NCI-H446 (cell line): ENCODE data around the gene ITGA6.
A peak's percentile ranks its signal among the peaks of the same experiment; 100 is the strongest.

ENCODE experiments used
- DNase-seq, 2 experiments: peaks; one replicate each; lab custom pipeline; 2025; lab: John Stamatoyannopoulos, UW

ITGA6 gene

DNA sequence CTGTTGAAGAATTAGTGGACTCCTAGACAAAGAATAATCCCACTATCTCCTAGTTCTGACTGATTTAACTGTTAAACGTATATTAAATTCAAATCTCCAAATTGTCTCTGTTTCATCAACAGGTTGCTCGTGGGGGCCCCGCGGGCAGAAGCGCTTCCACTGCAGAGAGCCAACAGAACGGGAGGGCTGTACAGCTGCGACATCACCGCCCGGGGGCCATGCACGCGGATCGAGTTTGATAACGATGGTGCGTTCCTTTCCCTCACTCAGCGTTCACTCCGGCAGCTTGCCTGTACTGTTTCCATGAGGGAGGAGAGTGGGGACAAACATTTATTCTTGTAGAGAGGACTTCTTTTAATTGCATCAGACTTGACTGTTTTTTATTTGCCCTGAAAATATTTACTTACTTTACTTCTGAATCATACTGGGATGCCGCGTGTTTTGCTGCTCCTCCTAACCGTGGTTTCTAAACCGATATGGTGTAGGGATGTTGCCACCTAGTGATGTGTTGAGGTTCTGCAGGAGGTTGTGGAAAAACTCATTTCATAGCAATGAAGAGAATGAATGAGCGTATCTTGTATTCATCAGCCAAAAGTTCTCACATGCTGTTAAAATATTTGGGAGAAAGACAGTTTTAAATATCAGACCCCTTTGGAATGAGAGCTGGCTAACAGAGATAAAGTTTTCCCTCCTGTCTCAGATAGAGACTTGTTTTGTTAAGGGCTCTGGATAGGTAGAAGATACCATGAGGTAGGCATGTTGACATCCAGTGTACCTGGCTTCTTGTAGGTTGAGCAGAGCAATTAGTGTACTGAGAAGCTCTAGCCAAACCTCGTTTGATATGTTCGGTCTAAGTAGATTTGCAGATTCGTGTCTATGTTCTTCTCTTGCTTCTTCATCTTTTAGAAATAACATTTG, 38.3 kb downstream of the ITGA6 start:
- DNase-seq = peak; percentile 27 to 71

DNA sequence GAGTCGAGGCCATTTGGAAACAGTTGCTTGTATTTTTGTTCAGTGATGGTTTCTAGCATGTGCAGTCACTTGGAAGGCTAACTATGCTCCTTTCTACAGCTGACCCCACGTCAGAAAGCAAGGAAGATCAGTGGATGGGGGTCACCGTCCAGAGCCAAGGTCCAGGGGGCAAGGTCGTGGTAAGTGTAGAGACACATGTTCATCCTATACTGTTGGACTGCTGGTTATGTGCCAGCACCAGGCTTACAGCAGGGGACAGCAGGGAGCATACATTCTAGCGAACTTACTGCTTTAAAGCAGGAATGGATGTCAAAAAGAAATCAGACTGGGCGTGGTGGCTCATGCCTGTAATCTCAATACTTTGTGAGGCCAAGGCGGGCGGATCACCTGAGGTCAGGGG, 40.0 kb downstream of the ITGA6 start:
- no peak for DNase-seq

DNA sequence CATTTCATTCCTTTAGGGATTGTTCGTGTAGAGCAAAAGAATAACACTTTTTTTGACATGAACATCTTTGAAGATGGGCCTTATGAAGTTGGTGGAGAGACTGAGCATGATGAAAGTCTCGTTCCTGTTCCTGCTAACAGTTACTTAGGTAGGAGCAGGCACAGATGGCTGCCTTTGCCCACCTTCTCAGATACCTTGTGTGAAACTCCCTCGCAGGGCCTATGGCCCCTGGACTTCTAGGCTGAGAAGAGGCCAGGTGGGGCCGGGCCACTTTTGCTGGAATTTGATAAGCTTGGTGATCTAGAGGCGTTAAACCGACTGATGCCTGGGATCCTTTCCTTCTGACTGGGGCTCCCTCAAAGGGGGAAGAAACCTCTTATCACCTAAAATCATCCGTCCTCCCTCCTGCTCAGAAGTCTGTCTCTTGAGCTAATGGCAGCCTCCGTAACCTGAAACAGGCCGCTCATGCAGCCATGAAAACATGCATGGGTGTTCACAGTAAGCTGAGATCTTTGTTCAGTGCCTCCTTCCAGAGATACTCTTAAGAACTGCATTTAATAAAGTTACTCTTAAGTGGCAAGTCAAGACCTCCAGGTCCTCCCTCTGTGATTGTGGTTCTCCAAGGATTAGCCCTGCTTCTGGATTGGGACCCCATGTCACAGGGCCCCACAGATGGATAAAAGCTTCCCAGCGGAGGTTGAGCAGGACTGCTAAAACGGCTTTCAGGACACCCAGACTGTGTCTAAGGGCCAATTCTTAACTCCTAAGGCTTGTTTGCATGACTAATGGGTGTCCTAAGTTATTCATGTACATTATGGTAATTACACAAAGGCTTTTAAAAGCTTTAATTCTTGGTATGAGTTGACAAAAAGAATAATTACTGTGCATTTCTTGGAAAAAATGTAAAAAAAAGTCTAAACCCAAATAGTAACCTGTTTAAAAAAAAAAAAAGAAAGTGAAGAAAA, 43.9 kb downstream of the ITGA6 start:
- no peak for DNase-seq

DNA sequence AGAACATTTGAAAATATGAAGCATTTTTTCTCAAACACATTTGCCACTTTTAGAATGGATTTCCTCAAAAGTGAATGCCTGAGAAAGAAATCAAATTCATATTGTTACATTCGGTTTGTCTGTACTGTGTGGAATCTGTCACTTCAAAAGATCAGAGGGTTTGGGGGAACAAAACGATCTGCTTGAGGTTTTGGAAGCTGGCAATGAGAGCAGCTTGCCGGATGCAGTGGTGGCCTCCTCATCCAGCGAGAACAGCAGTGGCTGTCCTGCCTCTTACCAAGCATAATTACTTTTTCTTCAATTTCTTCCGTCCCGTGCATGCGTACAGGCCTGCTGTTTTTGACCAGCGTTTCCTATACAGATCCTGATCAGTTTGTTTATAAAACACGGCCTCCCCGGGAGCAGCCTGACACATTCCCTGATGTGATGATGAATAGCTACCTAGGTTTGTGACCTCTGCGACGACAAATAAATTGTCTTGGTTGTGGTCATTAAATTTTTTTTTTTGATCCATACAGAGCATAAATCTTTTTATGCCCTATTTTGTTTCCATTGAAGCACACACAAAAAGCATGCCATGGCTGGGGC, 45.2 kb downstream of the ITGA6 start:
- DNase-seq = no peak

DNA sequence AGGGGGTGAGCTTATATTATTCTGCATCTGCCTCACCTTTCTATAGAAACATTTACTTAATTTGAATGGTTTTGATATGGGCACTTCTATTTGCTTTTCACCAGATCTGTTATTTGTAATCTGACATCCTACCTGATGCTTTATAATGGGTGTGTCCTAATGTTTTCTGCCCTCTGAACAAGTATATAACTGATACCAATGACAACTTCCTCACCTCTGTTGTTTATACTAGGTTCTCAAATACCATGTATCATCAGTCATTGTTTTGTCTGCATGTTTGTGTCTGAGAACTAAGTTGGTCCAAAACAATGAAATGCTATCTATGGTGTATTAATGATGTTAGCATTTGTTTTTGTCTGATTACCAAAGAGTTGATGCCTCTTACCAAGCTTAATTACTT, 45.8 kb downstream of the ITGA6 start:
- no peak for DNase-seq

DNA sequence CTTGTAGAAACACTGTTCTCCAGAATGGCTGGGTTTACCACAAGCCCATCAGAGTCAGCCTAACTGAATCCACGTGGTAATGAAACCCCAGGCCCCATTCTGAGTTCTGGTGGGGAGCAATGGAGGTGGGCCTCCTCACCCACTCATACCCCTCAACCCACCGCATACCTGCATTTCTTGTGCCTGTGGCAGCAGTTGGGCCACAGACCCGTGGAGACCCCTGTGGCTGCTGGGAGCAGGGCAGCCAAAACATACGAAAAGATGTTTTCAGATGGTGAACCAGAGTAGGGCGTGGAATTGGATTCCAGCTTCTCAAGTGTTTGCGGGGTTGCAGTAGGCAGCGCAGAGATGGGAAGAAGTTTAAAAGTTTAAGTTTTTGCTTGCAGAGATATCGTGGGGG, 51.0 kb downstream of the ITGA6 start:
- DNase-seq = no peak

DNA sequence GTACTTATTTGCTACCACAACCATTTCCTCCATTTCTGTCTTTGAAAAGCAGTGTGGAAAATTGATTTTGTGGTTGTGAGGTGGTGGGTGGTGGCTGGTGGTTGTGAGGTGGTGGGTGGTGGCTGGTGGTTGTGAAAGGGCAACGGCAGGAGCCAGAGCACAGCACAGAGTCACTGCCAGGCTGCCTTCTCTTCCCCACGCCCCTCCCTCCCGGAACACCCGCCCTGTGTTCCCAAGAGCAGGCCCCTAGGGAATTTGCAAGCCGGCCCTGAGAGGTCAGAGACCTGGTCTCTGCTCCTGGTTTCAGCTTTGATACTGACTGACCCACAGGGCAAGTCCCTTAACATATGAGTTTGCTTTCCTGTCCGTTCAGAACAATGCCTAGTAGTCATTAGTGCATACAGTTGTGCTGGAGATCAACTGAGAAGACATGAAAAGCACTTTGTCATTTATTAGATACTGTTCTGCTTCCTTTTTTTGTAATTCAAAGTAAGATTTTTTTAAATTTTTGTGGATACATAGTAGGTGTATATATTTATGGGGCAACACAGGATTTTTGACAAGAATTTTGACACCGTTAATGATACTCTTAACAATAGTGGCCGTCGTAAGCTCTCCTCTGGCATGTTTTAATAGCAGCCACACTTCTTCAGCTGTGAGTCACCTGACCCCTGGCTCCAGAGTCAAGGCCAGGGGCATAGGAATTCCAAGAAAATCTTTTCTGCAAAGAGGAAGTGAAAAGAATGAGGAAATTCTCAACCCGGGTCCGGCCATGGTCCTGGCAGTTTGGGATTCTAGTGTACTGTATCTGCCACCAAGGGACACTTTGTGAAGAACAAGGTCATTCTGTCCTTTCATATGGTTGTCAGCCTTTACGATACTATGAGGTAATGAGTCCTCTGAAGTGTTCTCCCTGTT, 53.2 kb downstream of the ITGA6 start:
- no peak for DNase-seq

DNA sequence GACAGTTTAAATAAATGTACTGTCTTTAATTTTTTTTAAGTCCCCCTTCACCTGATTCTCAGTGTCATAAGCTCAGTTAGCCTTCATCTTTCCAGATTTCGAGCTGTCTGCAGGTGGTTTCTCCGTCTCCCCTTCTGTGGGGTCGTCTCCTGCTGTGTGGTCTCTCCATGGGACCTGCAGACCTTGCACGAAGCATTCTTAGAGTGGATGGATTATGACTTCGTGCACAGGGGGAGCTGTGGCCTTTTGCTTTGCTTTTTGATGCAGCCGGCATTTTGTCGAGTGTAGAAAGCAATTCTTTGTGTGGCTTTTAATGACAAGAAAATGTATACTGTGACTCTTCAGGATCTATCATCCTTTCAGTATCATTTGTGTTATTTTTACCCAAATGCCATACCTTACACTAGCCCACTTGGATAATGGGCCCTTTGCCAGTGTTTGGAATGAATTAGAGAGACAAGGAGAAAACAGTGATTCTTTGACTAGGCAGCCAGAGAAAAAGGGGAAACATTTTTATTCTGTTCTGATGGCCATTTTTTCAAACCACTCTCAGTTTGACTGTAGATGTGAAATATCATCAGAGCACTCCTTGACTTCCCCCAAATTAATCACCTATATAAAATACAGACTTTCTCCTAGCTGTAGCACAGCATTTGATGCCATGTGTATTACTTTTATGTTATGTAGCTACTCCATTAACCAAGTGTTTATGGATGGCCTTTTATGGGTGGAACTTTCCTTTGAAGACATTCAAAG, 54.3 kb downstream of the ITGA6 start:
- no peak for DNase-seq

DNA sequence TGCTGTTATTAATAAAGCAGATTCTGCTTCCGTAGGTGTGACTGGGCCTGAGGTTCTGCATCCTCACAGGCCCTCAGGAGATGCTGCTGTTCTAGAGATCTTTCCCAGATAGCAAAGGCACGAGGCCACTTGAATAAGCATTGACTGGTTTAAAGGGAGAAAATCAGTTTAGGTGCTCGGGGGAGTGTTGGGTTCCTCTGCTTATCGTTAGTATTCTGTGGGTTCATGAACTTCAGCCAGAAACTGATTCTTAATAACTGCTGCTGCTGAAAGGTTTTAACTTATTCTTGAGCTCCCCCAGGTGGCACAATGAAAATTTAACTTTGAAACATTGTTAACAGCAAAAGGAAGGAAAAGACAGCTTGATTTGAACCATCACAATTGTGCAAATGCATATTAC, 56.9 kb downstream of the ITGA6 start:
- DNase-seq = no peak

DNA sequence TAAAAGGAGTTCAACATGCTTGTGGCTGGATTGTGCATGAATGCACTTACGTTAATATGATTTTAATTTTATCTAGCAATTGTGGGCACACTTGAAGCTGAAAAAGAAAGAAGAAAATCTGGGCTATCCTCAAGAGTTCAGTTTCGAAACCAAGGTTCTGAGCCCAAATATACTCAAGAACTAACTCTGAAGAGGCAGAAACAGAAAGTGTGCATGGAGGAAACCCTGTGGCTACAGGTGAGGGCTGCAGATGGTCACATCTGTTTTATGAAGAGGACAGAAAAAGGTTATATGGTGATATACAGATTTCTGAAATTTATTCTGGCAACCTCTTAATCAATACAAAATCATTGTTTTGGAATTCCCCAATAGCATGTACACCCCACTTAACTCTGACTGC, 57.3 kb downstream of the ITGA6 start:
- DNase-seq = no peak

DNA sequence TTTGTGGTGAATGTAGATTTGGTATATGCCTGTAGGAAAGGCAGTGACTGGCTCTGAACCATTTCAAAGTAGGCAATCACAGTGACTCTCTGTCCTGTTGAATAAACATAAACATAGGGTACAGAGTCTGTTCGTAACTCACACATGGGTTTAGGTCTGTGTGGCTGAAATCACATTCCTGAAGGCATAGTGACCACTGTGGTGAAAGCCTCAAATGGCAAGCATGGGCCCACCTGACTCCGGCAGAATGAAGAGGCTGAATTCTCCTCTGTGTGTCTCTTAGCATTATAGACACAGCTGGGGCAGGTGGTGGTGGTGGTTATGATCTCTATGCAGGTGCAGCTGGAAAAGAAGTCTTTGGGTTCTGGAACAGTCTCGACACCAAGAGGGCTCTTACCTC, 61.2 kb downstream of the ITGA6 start:
- DNase-seq = no peak

DNA sequence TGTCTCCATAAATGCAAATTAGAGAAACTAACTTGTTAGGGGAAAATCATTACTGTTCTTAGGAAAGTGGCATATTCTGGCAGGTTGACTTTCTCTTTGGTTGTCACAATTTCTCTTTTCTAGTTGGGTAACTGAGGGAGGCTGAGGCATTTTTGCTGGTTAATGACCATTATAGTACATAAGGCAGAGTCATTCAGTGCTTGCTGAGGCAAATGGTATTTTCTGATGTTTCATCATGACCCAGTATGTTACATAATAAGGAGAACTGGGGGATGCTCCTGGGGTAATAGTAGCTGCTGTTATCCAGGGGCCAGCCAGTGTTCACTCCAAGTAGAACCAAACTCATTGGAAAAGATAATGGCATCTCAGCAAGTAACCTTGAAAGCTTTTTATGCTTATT, 62.3 kb downstream of the ITGA6 start:
- no peak for DNase-seq

DNA sequence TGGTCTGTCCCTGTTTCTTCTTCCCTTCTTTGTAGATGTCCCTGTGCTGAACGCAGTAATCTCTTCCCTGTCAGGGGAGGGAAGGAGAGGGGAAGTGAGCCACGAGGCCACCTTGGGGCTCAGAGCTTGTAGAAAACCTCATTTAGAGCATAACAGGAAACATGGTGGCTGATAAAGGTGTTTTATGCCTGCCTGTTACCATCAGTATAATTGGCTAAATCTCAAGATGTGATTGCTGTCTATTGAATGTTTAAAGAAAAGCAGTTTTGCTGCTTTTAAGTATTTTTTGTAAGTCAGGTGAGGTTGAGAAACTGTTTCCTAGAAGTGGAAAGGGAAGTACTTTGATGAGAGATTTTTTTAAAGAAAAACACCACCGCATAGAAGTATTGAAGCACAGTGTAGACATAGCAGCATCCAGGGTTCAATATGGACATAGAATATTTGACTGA, 68.8 kb downstream of the ITGA6 start:
- DNase-seq = no peak

DNA sequence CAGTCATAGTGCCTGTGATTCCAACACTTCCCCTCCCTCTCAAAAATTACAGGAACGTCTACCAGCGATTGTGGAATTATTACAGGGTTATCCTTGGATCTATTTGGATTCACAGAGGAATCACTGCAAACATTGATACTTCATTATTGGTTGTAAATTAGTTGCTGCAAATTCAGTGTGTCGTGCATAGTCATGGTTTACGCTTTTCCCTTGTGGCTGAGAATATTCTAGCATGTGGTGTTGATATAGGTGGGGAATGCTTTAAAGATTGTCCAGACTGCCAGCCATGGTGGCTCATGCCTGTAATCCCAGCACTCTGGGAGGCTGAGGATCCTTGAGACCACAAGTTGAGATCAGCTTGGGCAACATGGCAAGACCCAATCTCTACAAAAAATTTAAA, 79.8 kb downstream of the ITGA6 start:
- DNase-seq = no peak

DNA sequence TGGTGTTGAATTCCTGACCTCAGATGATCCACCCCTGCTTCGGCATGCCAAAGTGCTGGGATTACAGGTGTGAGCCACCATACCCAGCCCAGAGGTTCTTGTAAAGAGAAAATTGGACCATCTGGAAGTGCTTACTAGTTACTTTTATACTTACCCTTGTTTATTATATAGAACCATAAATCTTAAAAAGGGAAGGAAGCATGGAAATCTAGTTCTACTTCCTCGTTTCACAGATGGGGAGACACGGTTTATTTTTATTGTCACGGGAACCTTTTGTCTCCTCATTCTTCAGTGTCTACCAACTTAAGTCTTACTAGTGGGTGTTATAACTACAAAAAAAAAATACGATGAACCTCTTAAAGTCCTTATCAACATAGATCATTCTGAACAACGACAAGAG, 82.7 kb downstream of the ITGA6 start:
- no peak for DNase-seq

DNA sequence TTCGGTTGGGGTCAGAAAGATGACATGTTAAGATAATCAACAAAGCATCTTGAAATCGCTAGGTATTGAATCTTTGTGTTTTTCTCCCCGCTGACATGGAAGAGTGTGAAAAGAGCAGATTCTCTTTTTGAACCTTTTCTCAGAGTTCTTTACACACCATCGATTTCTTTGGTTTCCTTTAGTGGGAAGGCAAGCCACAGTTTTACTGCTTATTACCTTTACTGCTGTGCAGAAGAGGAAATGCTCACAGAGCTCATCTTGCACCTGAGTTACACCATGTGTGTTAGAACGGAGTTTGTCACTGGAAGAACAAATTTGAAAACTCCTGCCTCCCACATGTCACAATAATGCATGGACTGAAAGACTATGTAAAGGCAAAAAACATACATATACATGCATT, 83.2 kb downstream of the ITGA6 start:
- no peak for DNase-seq

DNA sequence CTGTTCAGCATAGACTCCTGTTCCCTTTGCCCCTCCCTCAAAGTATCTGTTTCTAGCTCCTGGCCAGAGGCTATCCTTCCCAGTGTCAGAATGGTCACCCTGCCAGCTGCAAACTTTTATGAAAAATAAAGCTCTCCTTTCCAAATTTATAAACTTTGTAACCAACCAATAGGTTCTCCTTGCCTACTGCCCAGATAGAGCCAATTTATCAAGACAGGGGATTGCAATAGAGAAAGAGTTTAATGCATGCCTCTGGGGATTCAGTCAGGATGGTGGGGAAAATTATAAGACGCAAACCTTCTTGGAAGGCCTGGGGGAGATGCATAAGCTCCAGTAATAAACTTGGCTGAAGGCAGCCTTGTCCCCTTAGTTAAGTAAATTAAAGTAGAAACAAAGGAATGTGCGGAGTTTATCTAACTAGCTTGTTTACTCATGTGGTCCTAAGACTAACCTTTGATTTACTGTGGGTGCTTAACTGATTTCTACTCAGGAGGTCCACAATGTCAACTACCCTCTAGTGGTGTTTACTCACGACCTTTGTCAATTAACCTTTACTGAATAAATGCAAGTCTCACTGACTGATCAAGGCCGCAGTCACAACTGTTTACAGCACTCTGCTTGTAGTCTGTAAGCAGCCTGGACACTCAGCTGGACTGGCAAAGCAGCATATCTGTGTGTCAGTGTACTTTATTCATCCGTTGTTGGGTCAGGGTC, 85.6 kb downstream of the ITGA6 start:
- no peak for DNase-seq

DNA sequence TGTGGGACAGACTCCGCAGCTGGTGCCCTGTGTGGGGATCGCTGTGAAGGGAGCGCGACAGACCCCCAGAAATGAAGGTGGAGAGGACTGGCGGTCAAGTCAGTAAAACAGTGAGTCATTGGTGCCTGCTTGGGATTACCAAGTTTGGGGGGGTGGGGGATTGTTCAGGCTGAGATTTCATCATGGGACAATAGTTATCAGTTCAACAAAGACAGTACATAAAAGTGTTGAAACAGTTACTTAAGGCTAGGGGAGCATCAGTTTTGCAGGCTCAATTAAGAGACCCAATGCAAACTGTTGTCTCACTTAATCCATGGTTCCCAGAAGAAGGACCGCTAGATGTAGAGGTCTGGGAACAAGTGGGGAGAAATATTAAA, 86.1 kb downstream of the ITGA6 start:
- no peak for DNase-seq

DNA sequence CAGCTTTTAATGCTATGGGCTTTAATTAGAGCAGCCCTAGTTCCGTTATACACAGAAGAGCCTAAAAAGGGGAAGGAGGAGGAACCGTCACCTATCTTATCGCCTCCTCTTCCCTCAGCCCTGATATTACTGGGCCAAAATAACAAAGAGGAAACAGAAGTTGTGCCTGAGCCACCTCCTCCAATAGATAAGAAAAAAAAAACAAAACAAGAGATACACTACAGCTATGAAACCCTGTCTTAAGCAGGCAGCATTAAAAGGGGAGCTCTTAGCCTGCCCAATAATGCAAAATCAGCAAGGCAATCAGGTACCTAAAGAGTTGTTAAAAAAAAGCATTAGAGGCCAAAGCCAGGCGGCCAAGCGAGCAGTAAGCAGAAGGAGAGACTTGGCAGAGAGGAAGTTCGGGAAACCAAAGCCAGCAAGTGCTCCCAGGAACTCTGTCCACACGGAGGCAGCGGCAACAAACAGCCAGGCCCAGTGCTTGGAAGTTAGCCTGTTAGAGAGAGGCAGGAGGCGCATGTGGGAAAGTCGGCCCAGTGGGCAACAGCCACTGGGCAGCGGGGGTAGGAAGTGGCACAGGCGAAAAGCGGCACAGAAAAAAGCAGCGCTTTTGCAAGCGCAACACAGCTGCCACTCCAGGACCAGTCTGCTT, 86.7 kb downstream of the ITGA6 start:
- peak in 1 of 2 experiments; percentile 29 for DNase-seq

DNA sequence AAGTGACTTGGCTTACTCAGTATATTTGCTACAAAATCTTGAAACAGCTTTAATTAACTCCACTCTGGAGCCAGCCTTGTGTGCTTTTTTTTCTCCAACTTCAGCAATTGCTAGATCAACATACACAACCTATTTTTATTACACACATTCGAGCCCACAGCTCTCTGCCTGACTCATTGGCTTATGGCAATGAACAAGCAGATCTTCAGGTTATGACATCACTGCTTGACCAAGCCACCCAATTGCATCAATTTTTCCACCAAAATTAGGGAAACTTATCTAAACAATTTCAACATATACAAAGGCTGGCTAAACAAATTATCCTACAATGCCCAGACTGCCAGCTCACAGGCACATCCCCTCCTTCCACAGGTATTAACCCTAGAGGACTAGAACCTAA, 88.9 kb downstream of the ITGA6 start:
- DNase-seq = no peak
